ENCODE results near the gene NPVF. TPM values are rescaled to one million over a fixed set of nuclear protein-coding genes. Genes with fewer than 3 reads are reported as not detected.

Gene NPVF
- total RNA-seq, 4 donors from 2014 or later = not detected

GRCh38 chr7:25259487-25260243, 31.4 kb upstream of the NPVF start:
- intact Hi-C loops (cut with DNase I; ENCODE audit: low total_unique reads) = loop anchor here (5.0 kb wide), 3 partner anchors 133 to 593 kb away; no protein-coding TSS in a partner anchor
- H3K4me3 ChIP-seq (ENCODE audit: low read depth, poor library complexity, severe bottlenecking) = no peak overlapping the region
- WGBS, 2 donors = 19 to 20% methylated on average over 13 of the region's 13 CpGs
- TF ChIP-seq CTCF (IDR thresholded peaks at IDR 0.05) = peak in 1 of 3 donors; percentile 66
- no peak for TF ChIP-seq POLR2A (IDR thresholded peaks at IDR 0.05)
- DNase-seq (ENCODE audit: low spot score in 2 of 2) = peak; percentile 60 to 86

- no peak overlapping the region for H3K4me3 ChIP-seq (ENCODE audit: low read depth, poor library complexity, severe bottlenecking)
- no peak for DNase-seq (ENCODE audit: low spot score in 2 of 2)
- WGBS, 2 donors = 68 to 80% methylated on average over 6 of the region's 6 CpGs
- intact Hi-C loops (cut with DNase I; ENCODE audit: low total_unique reads) = loop anchor here (5.0 kb wide), 3 partner anchors 136 to 596 kb away; no protein-coding TSS in a partner anchor
- TF ChIP-seq CTCF (IDR thresholded peaks at IDR 0.05) = no peak
- no peak for TF ChIP-seq POLR2A (IDR thresholded peaks at IDR 0.05)
These were observed 28.1 kb upstream of the NPVF start for GRCh38 chr7:25256333-25256819.

GRCh38 chr7:25255611-25256332, 27.5 kb upstream of the NPVF start:
- H3K4me3 ChIP-seq (ENCODE audit: low read depth, poor library complexity, severe bottlenecking) = no peak overlapping the region
- TF ChIP-seq POLR2A (IDR thresholded peaks at IDR 0.05) (no peak), CTCF (IDR thresholded peaks at IDR 0.05) (no peak)
- WGBS, 2 donors = 81 to 83% methylated on average over 7 of the region's 7 CpGs
- intact Hi-C loops (cut with DNase I; ENCODE audit: low total_unique reads) = loop anchor here (5.0 kb wide), 3 partner anchors 137 to 597 kb away; no protein-coding TSS in a partner anchor
- DNase-seq (ENCODE audit: low spot score in 2 of 2) = no peak

- no peak for DNase-seq (ENCODE audit: low spot score in 2 of 2)
- intact Hi-C loops (cut with DNase I; ENCODE audit: low total_unique reads) = loop anchor here (5.0 kb wide), 3 partner anchors 138 to 598 kb away; no protein-coding TSS in a partner anchor
- 90 to 93% methylated on average over 3 of the region's 3 CpGs for WGBS, 2 donors
- TF ChIP-seq CTCF (IDR thresholded peaks at IDR 0.05) (no peak), POLR2A (IDR thresholded peaks at IDR 0.05) (no peak)
- H3K4me3 ChIP-seq (ENCODE audit: low read depth, poor library complexity, severe bottlenecking) = no peak overlapping the region
These were observed 26.3 kb upstream of the NPVF start for GRCh38 chr7:25254604-25255003.

GRCh38 chr7:25253714-25254113, 25.4 kb upstream of the NPVF start:
- TF ChIP-seq CTCF (IDR thresholded peaks at IDR 0.05) = no peak
- no peak for TF ChIP-seq POLR2A (IDR thresholded peaks at IDR 0.05)
- no peak overlapping the region for H3K4me3 ChIP-seq (ENCODE audit: low read depth, poor library complexity, severe bottlenecking)
- peak in 1 of 2 donors; percentile 38 for DNase-seq (ENCODE audit: low spot score in 2 of 2)
- 38 to 67% methylated on average over 1 of the region's 1 CpG for WGBS, 2 donors
- intact Hi-C loops (cut with DNase I; ENCODE audit: low total_unique reads) = no loop called here
